ENCODE results near the gene COMP.
"Not testable (repeated sequence)": the region's sequence is repeated elsewhere in the genome, so short reads cannot be mapped to it uniquely, and the experiment has no call there.

DNA sequence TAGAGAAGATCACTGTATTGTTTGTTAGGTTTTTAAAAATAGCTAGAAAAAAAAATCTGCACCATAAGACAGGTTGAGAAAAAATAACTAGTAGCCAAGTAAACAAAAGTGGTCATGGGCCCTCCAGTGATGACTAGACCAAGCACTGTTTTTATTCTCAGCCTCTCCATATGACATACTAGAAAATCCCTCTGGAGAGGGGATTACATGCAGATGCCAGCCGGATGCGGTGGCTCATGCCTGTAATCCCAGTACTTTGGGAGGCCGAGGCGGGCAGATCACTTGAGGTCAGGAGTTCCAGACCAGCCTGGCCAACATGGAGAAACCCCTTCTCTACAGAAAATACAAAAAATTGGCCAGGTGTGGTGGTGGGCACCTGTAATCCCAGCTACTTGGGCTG is 25.5 kb upstream of the COMP start:
- TF ChIP-seq, protein P1, sequence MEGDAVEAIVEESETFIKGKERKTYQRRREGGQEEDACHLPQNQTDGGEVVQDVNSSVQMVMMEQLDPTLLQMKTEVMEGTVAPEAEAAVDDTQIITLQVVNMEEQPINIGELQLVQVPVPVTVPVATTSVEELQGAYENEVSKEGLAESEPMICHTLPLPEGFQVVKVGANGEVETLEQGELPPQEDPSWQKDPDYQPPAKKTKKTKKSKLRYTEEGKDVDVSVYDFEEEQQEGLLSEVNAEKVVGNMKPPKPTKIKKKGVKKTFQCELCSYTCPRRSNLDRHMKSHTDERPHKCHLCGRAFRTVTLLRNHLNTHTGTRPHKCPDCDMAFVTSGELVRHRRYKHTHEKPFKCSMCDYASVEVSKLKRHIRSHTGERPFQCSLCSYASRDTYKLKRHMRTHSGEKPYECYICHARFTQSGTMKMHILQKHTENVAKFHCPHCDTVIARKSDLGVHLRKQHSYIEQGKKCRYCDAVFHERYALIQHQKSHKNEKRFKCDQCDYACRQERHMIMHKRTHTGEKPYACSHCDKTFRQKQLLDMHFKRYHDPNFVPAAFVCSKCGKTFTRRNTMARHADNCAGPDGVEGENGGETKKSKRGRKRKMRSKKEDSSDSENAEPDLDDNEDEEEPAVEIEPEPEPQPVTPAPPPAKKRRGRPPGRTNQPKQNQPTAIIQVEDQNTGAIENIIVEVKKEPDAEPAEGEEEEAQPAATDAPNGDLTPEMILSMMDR (IDR thresholded peaks at IDR 0.05; ENCODE audit: insufficient read depth, low read length, poor library complexity, severe bottlenecking) = not testable (repeated sequence)
- TF ChIP-seq EZH2phosphoT487 (conservative IDR thresholded peaks at IDR 0.05; ENCODE audit: low read length) = not testable (repeated sequence)
